ENCODE data around the gene MAPKAP1. TPM values are rescaled to one million over a fixed set of nuclear protein-coding genes. Genes with fewer than 3 reads are reported as not detected.

MAPKAP1 gene
- polyA plus RNA-seq, 1 donor (not counting 4 experiments of a cell fraction or from before 2014, with no cell fraction given), result 129 TPM

DNA sequence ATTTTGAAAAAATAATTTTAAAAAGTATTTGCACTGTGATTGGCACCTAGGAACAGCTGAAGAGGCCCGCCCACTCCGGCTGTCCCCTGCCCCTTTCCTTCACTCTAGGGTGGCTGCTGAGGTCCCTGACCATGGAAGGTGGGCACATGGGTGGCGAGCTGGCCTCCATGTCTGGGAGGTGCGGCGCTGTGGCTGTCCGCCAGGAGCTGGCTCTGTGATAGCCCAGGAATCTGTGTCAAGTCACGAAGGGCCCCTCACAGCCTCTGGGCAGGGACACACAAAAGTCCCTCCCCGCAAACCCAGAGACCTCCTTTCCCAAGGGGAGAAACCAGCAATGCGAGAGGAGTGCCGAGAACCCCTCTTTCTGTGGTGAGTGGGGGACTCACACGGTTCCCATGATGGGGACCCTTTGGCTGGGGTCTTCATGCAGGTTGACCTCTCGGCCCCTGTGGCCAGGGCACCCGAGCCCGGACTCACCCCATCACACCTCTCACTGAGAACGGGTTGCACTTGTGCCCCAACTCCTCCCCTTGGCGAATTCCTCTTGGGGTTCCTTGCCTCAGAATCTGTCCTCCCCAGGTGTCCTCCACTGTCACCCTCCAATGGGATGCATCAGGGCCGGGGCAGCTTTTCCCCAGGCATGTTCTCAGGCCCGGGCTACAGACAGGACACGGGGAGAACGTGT lies 277.4 kb downstream of the MAPKAP1 start:
- Histone ChIP-seq H3K36me3 (ENCODE audit: control insufficient read depth in 2 of 2, extremely low read depth in 1 of 2, insufficient read depth in 2 of 2, low read length in 2 of 2) (no peaks in the 10 kb centered on the region), H3K79me2 (ENCODE audit: control insufficient read depth, insufficient read depth, low read length) (no peaks in the 10 kb centered on the region), H3K9me3 (ENCODE audit: control insufficient read depth, low read depth, low read length) (no peaks in the 10 kb centered on the region), H3K4me3 (ENCODE audit: control insufficient read depth in 2 of 3, extremely low read depth in 1 of 3, insufficient read depth in 2 of 3, low read depth in 1 of 3, low read length in 3 of 3) (no peak overlapping the region), H3K27me3 (ENCODE audit: control insufficient read depth, extremely low read depth, insufficient read depth, low read length) (no peaks in the 10 kb centered on the region), H3K9ac (ENCODE audit: control insufficient read depth, extremely low read depth, insufficient read depth, low read length) (no peak overlapping the region), H3K9me1 (ENCODE audit: control insufficient read depth, extremely low read depth, insufficient read depth, low read length) (no peaks in the 10 kb centered on the region), H4K20me1 (ENCODE audit: control insufficient read depth, extremely low read depth, insufficient read depth, low read length) (no peaks in the 10 kb centered on the region), H2AFZ (ENCODE audit: control insufficient read depth, low read length) (no peak overlapping the region), H3K4me2 (ENCODE audit: control insufficient read depth, extremely low read depth, insufficient read depth, low read depth, low read length) (no peak overlapping the region), H3K27ac (ENCODE audit: control insufficient read depth, insufficient read depth, low read length) (no peak overlapping the region), H3K4me1 (ENCODE audit: control insufficient read depth, extremely low read depth, insufficient read depth, low read length) (no peaks in the 10 kb centered on the region)
- dilution Hi-C loops (cut with MboI; ENCODE audit: extremely low pct_ligation_motif_present, low sequenced_read_pairs), result no loop called here
- FAIRE-seq, result no peak
- TF ChIP-seq, protein P1, sequence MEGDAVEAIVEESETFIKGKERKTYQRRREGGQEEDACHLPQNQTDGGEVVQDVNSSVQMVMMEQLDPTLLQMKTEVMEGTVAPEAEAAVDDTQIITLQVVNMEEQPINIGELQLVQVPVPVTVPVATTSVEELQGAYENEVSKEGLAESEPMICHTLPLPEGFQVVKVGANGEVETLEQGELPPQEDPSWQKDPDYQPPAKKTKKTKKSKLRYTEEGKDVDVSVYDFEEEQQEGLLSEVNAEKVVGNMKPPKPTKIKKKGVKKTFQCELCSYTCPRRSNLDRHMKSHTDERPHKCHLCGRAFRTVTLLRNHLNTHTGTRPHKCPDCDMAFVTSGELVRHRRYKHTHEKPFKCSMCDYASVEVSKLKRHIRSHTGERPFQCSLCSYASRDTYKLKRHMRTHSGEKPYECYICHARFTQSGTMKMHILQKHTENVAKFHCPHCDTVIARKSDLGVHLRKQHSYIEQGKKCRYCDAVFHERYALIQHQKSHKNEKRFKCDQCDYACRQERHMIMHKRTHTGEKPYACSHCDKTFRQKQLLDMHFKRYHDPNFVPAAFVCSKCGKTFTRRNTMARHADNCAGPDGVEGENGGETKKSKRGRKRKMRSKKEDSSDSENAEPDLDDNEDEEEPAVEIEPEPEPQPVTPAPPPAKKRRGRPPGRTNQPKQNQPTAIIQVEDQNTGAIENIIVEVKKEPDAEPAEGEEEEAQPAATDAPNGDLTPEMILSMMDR (optimal IDR thresholded peaks at IDR 0.05 in 1 of 3, IDR thresholded peaks at IDR 0.05 in 1 of 3, conservative IDR thresholded peaks at IDR 0.05 in 1 of 3; ENCODE audit: extremely low read depth in 1 of 3, insufficient read depth in 2 of 3, low read length in 3 of 3), result no peak
- no peak for TF ChIP-seq EZH2 (IDR thresholded peaks at IDR 0.05; ENCODE audit: low read length)
- no peak for DNase-seq (ENCODE audit: low read depth, low spot score)

DNA sequence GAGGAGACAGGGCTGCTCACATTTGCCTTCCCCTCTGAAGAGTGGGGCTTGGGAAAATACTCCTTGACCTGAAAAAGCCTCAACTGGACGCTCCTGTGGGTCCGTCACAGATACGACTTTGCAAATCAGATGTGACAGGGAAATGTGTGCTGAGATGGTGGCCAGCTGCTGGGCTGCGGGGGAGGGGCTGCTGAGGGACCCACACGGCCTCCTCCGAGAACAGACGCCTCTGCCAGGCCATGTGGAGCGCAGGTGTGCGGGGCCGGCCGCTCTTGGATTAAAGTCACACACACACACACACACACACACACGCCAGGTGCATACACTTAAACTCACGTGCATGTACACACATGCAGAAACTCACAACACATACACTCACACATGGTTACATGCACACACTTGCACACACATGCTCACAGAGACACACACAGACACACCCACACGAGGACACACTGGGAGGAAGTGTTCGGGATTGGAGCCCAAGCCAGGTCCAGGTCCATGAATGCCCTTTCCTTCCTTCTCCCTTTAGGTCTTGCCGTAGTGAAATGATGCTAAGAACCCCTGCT lies 278.0 kb downstream of the MAPKAP1 start:
- H4K20me1 ChIP-seq (ENCODE audit: control insufficient read depth, extremely low read depth, insufficient read depth, low read length), result no peaks in the 10 kb centered on the region
- H2AFZ ChIP-seq (ENCODE audit: control insufficient read depth, low read length), result no peak overlapping the region
- no peaks in the 10 kb centered on the region for H3K4me1 ChIP-seq (ENCODE audit: control insufficient read depth, extremely low read depth, insufficient read depth, low read length)
- no peaks in the 10 kb centered on the region for H3K36me3 ChIP-seq (ENCODE audit: control insufficient read depth in 2 of 2, extremely low read depth in 1 of 2, insufficient read depth in 2 of 2, low read length in 2 of 2)
- H3K9ac ChIP-seq (ENCODE audit: control insufficient read depth, extremely low read depth, insufficient read depth, low read length), result no peak overlapping the region
- H3K9me1 ChIP-seq (ENCODE audit: control insufficient read depth, extremely low read depth, insufficient read depth, low read length), result no peaks in the 10 kb centered on the region
- H3K4me3 ChIP-seq (ENCODE audit: control insufficient read depth in 2 of 3, extremely low read depth in 1 of 3, insufficient read depth in 2 of 3, low read depth in 1 of 3, low read length in 3 of 3), result no peak overlapping the region
- DNase-seq (ENCODE audit: low read depth, low spot score) (no peak), FAIRE-seq (no peak)
- no peaks in the 10 kb centered on the region for H3K27me3 ChIP-seq (ENCODE audit: control insufficient read depth, extremely low read depth, insufficient read depth, low read length)
- no peak overlapping the region for H3K4me2 ChIP-seq (ENCODE audit: control insufficient read depth, extremely low read depth, insufficient read depth, low read depth, low read length)
- H3K9me3 ChIP-seq (ENCODE audit: control insufficient read depth, low read depth, low read length), result no peaks in the 10 kb centered on the region
- H3K79me2 ChIP-seq (ENCODE audit: control insufficient read depth, insufficient read depth, low read length), result no peaks in the 10 kb centered on the region
- dilution Hi-C loops (cut with MboI; ENCODE audit: extremely low pct_ligation_motif_present, low sequenced_read_pairs), result no loop called here
- TF ChIP-seq EZH2 (IDR thresholded peaks at IDR 0.05; ENCODE audit: low read length), result no peak
- TF ChIP-seq, protein P1 (optimal IDR thresholded peaks at IDR 0.05 in 1 of 3, IDR thresholded peaks at IDR 0.05 in 1 of 3, conservative IDR thresholded peaks at IDR 0.05 in 1 of 3; ENCODE audit: extremely low read depth in 1 of 3, insufficient read depth in 2 of 3, low read length in 3 of 3), result no peak
- H3K27ac ChIP-seq (ENCODE audit: control insufficient read depth, insufficient read depth, low read length), result no peak overlapping the region

Data from keratinocyte (primary cell).